GM04504 (cell line): ENCODE measurements around the gene GYPA.
"Not testable (repeated sequence)": the region's sequence is repeated elsewhere in the genome, so short reads cannot be mapped to it uniquely, and the experiment has no call there.

ENCODE experiments used
- DNase-seq: peaks from one replicate; pipeline ENCODE4 v3.0.0-alpha.2; 2012; ENCODE audit warnings: low read depth

The GYPA gene

GRCh38 chr4:144128709-144129320 lies 11.7 kb downstream of the GYPA start:
- not testable (repeated sequence) for DNase-seq

DNA sequence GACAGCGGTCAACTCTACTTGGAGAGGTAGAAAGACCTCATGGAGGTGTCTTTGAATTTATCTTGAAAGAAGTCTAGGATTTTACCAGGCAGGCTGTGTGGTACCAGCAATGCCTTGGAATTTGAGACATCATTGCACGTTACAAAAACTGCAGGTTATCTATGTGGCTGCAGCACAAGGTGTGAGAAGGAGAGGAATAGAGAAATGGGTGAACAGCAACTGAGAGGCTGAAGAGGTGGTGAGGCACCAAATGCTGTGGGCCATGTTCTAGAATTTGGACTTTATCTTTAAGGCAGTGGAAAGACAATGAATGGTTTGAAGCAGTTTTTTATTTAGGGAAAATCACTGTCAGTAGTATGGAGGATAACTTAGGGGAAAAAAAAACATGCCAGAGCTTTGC lies 15.4 kb downstream of the GYPA start:
- not testable (repeated sequence) for DNase-seq

DNA sequence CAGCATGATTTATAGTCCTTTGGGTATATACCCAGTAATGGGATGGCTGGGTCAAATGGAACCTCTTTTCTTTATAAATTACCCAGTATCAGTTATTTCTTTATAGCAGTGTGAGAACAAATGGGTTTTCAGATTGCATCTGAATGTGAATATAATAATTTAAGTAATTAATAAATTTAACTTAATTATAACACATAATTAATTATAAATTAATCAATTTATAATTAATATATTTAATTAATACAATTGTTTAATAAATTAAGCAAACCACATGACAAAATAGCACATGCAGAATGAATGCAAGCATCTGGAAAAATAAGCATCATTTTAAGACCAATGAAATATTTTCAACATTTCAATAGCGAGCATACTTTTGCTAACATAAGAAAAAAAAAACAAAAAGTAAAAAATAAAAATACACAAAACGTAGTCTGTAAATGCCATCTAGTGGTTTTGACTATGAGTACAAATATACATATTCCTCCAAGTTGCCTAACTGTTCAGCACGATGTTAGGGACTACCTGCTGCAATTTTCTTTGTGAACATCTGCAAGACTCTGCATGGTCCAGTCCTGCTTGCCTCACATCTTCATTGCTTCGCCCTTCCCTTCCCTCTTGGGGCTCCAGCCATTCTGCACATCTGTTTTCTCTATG lies 16.4 kb downstream of the GYPA start:
- DNase-seq: not testable (repeated sequence)

DNA sequence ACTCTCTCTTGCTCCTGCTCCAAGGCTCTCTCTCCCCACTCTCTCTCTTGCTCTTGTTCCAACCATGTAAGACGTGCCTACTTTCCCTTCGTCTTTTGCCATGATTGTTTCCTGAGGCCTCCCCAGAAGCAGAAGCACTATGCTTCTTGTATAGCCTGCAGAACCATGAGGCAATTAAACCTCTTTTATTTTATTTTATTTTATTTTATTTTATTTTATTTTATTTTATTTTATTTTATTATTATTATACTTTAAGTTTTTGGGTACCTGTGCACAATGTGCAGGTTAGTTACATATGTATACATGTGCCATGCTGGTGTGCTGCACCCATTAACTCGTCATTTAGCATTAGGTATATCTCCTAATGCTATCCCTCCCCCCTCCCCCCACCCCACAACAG lies 17.2 kb downstream of the GYPA start:
- not testable (repeated sequence) for DNase-seq

- not testable (repeated sequence) for DNase-seq
These were observed 20.8 kb downstream of the GYPA start for GRCh38 chr4:144119752-144120151.

DNA sequence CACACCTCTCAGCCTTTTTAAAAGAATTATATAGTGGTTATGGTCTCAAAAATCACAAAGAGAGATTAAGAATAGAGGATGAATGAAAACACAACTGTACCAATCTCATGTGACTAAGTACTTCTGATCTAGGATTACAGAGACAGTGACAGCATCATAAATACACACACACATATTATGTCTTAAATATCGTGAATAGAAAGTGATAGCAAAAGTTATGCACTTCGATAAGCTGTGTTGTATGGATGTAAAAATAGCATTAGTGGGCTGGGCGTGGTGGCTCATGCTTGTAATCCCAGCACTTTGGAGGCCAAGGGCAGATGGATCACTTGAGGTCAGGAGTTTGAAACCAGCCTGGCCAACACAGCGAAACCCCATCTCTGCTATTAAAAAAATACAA lies 25.0 kb downstream of the GYPA start:
- no peak for DNase-seq

- DNase-seq: no peak
These were observed 27.0 kb downstream of the GYPA start for GRCh38 chr4:144113546-144113945.

DNA sequence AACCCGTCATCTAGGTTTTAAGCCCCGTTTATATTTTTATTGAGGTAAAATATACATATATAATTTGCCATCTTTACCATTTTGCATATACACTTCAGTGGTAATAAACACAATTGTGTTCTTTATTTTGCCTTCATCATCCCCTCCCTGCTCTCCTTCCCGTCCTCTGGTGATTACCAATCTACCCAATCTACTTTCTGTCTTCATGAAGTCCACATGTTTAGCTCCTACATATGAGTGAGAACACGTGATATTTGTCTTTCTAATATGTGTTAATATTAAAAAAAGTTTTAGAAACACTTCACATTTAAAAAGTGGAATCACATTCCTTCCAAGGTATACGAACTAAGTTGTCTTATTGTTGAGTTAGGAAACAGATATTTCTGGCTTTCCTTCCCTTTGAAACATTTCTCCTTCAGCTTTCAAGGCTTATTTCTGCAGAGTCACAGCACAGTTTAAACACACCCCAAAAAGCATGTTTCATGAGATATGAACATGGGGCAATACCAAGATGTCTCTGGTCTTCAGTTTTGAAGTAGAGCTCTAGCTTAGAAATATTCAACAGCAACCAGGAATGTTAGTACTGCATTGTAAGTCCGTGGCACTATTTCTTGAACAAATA lies 35.9 kb downstream of the GYPA start:
- no peak for DNase-seq

GRCh38 chr4:144097776-144098175 lies 42.7 kb downstream of the GYPA start:
- not testable (repeated sequence) for DNase-seq

- DNase-seq: not testable (repeated sequence)
These were observed 46.5 kb downstream of the GYPA start for GRCh38 chr4:144093995-144094394.

- DNase-seq: not testable (repeated sequence)
These were observed 49.3 kb downstream of the GYPA start for GRCh38 chr4:144091181-144091580.

GRCh38 chr4:144090744-144091143 lies 49.8 kb downstream of the GYPA start:
- DNase-seq: no peak

DNA sequence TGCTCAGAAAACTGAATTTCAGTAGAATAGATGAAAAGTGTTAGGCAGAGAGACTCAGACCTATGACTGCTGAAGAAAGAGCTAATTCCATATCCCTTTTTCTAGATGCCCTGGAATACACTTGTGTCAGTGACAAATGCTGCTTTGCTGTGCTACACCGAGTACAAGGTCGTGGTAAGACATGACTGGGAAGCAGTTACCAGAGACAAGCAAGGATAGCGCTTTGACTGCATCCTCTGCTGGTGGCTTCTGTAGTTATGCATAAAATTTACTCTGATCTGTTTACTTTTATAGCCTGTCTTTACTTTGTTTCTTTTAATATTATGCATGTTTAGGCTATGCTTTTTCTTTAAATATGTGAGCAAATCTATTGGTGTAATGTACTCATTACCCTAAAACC lies 58.5 kb downstream of the GYPA start:
- DNase-seq: not testable (repeated sequence)

GRCh38 chr4:144080135-144080534 lies 60.4 kb downstream of the GYPA start:
- DNase-seq: not testable (repeated sequence)

- DNase-seq: not testable (repeated sequence)
These were observed 61.8 kb downstream of the GYPA start for GRCh38 chr4:144078746-144079145.

- DNase-seq: not testable (repeated sequence)
These were observed 79.0 kb downstream of the GYPA start for GRCh38 chr4:144061556-144061955.

- not testable (repeated sequence) for DNase-seq
These were observed 80.2 kb downstream of the GYPA start for GRCh38 chr4:144060234-144060859.
